Testis (tissue), 2 donors: ENCODE results near the gene SEPSECS.

ENCODE experiments used
- CTCF ChIP-seq, 3 experiments: fragments of 450-650 bp in 2 of 3; fragments of 200-600 bp in 1 of 3; sonication (generic) in 1 of 3; IDR thresholded peaks; one replicate each; pipeline ENCODE4 v1.5.1; 2016 to 2019; ENCODE audit warnings: antibody characterized with exemption in 3 of 3, mild to moderate bottlenecking in 2 of 3, moderate library complexity in 1 of 3
- POLR2A ChIP-seq: fragments of 450-650 bp; IDR thresholded peaks from one replicate; pipeline ENCODE4 v1.6.1; 2017; ENCODE audit warnings: antibody characterized with exemption, mild to moderate bottlenecking, moderate library complexity

GRCh38 chr4:25104591-25104990 lies 55.7 kb downstream of the SEPSECS start:
- TF ChIP-seq CTCF (IDR thresholded peaks at IDR 0.05) (no peak), POLR2A (no peak)
